Cardiac fibroblast (primary cell): ENCODE measurements around the gene PRR20G.

Source experiments
- DNase-seq, 2 donors: peaks; one replicate each; pipeline versions ENCODE4 v3.0.0 to v3.0.0-alpha.2; 2010; ENCODE audit warnings: low read depth in 2 of 2
- H3K4me3 ChIP-seq, 2 donors: replicated peaks in 1 of 2; 1 replicate in 1 of 2; 2 replicates in 1 of 2; pipeline ENCODE4 v1.5.1; 2011; ENCODE audit warnings: low read depth in 2 of 2, low read length in 2 of 2, mild to moderate bottlenecking in 2 of 2, moderate library complexity in 1 of 2
- CTCF ChIP-seq: IDR thresholded peaks from one replicate; pipeline ENCODE4 v1.5.1; 2011; ENCODE audit warnings: low read depth, mild to moderate bottlenecking, low read length, inconsistent platforms

PRR20G gene

GRCh38 chr3:127325629-127325961, 37.7 kb upstream of the PRR20G start:
- no peak overlapping the region for H3K4me3 ChIP-seq
- TF ChIP-seq CTCF: no peak
- peak in 1 of 2 donors; percentile 7 for DNase-seq

- H3K4me3 ChIP-seq: no peak overlapping the region
- DNase-seq: no peak
- TF ChIP-seq CTCF: no peak
Measured at GRCh38 chr3:127324913-127325628, 37.2 kb upstream of the PRR20G start.

GRCh38 chr3:127324076-127324475, 36.2 kb upstream of the PRR20G start:
- no peak for DNase-seq
- no peak for TF ChIP-seq CTCF
- no peak overlapping the region for H3K4me3 ChIP-seq

- H3K4me3 ChIP-seq: no peak overlapping the region
- TF ChIP-seq CTCF: no peak
- no peak for DNase-seq
Measured at GRCh38 chr3:127323581-127323980, 35.7 kb upstream of the PRR20G start.

GRCh38 chr3:127321371-127321770, 33.5 kb upstream of the PRR20G start:
- TF ChIP-seq CTCF: no peak
- DNase-seq: no peak
- H3K4me3 ChIP-seq: no peak overlapping the region

- DNase-seq: peak in 1 of 2 donors; percentile 4
- no peak for TF ChIP-seq CTCF
Measured at GRCh38 chr3:127320529-127321121, 32.8 kb upstream of the PRR20G start.

More at GRCh38 chr3:127320529-127321121, 32.8 kb upstream of the PRR20G start:
- H3K4me3 ChIP-seq: no peak overlapping the region
